ENCODE measurements around the gene EVC. TPM values are rescaled to one million over a fixed set of nuclear protein-coding genes. Genes with fewer than 3 reads are reported as not detected.

Gene EVC
- total RNA-seq, 4 donors from 2014 or later: 8.3 to 37.0 (median 19.3) TPM

GRCh38 chr4:5732158-5732557 is 21.2 kb downstream of the EVC start:
- TF ChIP-seq CTCF (IDR thresholded peaks at IDR 0.05; ENCODE audit: low read depth): no peak

- TF ChIP-seq CTCF (IDR thresholded peaks at IDR 0.05; ENCODE audit: low read depth): no peak
Observed at GRCh38 chr4:5734853-5735252, 23.9 kb downstream of the EVC start.

GRCh38 chr4:5735463-5735862 is 24.5 kb downstream of the EVC start:
- TF ChIP-seq CTCF (IDR thresholded peaks at IDR 0.05; ENCODE audit: low read depth): no peak

- TF ChIP-seq CTCF (IDR thresholded peaks at IDR 0.05; ENCODE audit: low read depth): no peak
Observed at GRCh38 chr4:5738061-5738460, 27.1 kb downstream of the EVC start.

GRCh38 chr4:5742388-5742787 is 31.4 kb downstream of the EVC start:
- TF ChIP-seq CTCF (IDR thresholded peaks at IDR 0.05; ENCODE audit: low read depth): no peak

GRCh38 chr4:5742968-5743367 is 32.0 kb downstream of the EVC start:
- TF ChIP-seq CTCF (IDR thresholded peaks at IDR 0.05; ENCODE audit: low read depth): no peak

- no peak for TF ChIP-seq CTCF (IDR thresholded peaks at IDR 0.05; ENCODE audit: low read depth)
Observed at GRCh38 chr4:5746250-5746649, 35.2 kb downstream of the EVC start.

Data from subcutaneous adipose tissue (tissue), 4 donors.